ENCODE results near the gene INSR.

GRCh38 chr19:7069904-7070226 lies 224.3 kb downstream of the INSR start:
- TF ChIP-seq SIN3A (IDR thresholded peaks at IDR 0.05; ENCODE audit: borderline replicate concordance, low read depth, low read length) (no peak), RCOR1 (IDR thresholded peaks at IDR 0.05; ENCODE audit: low read length) (no peak), EP300 (IDR thresholded peaks at IDR 0.05; ENCODE audit: borderline replicate concordance in 1 of 2, low read depth in 1 of 2, low read length in 1 of 2) (no peak), CTCF (IDR thresholded peaks at IDR 0.05) (no peak)
